Skeletal muscle cell (primary cell): ENCODE data around the gene B4GALNT4.
"Not testable (repeated sequence)": the region's sequence is repeated elsewhere in the genome, so short reads cannot be mapped to it uniquely, and the experiment has no call there.

ENCODE experiments used
- DNase-seq: peaks from one replicate; pipeline ENCODE4 v3.0.0-alpha.2; 2010; ENCODE audit warnings: low read depth
- H3K4me3 ChIP-seq: 2 replicates; pipeline ENCODE4 v1.5.1; 2011; ENCODE audit warnings: low read depth, mild to moderate bottlenecking, control low read depth, low read length, moderate library complexity

The B4GALNT4 gene

DNA sequence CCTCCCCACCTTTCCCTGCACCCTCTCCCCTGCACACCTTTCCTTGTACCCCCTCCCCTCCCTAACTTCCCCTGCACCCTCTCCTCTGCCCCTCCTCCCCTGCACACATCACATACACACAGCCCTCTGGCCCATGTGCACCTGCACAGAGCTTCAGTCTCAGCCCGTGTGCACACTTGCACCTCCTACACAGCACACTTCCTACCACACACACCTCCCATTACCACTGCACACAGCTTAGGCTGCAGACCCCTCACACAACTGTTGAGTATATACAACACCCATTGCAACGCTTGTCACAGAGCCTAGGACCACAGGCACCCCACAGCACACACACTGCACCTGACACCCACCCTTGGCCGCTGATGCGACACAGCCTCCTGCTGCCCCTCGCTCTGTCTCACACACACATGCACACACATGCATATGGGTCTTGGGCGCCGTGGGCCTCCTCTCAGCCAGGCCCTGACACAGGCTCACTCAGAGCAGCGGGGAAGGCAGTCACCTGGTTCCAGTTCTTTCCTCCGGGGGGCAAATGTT is 45.1 kb downstream of the B4GALNT4 start:
- DNase-seq: no peak
- H3K4me3 ChIP-seq: no peak overlapping the region

DNA sequence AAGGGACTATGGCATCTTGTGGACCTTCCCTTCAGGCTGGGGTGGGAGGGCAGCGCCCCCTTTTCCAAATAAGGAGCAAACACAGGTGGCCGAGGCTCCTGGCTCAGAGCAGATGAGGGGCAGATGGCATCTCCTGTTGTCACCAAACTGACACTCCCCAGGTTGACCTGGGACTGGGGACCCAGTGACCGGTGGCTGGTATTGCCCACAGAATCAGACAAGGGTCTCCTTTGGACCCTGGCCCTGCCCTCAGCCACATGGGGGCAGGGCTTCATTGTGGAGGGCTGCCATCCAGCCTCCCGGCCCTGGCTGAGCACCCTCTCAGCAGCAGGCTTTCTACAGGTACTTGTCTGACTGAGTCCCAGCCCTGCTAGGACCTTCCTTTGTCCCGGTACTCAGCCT is 46.3 kb downstream of the B4GALNT4 start:
- H3K4me3 ChIP-seq: no peak overlapping the region
- no peak for DNase-seq

DNA sequence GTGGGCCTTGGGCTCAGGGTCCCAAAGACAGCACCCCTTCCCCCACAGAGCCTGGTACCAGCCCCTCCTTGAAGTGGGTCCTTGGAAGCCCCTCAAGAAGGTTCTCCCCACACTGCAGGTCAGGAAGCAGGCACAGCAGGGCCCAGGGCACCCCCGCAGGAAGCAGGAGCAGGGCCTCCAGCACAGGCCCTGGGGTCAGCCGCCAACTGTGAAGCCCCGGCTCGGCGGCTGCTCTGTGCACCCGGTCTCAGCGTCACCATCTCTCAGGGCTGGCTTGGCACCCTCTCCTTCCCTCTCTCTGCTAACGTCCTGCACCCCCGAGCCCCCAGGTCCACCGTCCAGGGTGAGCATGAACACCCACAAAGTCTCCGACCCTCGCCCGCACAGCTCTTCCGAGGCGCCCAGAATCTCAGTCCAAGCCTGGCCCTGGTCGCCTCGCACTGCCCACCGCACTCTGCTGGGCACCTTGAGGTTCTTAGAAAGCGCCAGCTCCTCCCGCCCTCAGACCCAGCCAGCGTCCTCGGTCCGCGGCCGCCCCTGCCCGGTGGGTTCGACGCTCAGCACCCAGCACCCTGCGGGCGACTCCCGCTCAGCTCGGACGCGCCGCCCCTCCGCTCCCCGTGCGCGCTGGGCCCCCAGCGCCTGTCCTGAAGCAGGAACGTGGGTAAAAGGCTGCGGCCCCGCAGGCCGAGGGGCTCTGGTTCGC is 46.9 kb downstream of the B4GALNT4 start:
- no peak for DNase-seq

DNA sequence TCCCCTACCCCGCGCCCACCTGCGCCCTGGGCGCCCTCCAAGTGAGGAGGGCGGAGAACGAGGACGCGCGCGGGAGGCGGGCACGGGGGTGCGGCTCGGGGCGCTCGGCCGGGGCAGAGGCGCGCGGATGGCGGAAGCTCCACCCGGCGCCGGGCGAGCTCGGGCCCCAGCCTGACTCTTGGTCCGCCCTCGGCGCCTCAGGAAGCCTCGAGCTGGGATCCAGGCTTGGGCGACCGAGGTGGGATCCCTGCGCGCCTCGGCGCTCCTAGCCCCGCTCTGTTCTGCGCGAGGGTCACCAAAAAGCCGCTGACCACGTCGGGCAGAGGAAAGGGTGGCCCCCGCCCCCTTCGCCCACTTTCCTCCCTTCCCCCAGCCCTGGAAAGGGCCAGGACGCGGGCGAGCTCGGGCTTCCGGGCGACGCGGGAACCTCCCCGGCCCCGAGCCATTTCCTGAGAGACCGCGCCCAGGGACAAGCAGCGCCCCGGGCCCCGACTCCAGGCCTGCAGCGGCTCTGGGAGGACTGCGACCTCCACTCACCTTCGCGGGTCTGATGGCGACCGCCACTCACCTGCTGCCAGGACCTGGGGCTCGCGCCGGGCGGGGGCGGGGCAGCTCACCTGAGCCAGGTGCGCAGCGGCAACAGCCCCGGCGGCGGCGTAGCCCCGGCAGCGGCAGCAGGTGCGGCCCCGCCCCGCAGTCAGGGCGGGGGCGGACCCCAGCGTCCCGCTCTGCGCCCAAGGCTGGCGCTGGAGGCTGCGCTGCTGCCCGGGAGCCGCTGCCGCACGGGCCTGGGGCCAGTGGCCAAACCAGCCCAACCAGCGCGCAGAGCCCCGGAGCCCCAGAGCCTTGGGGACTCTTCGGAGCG is 47.7 kb downstream of the B4GALNT4 start:
- DNase-seq: no peak
- H3K4me3 ChIP-seq: peak overlapping the region; percentile 47

More for the DNA sequence above, 46.9 kb downstream of the B4GALNT4 start:
- H3K4me3 ChIP-seq: peak overlapping the region; percentile 47

- no peak overlapping the region for H3K4me3 ChIP-seq
- DNase-seq: no peak
These were observed 48.5 kb downstream of the B4GALNT4 start for GRCh38 chr11:417652-418342.

GRCh38 chr11:418343-419247 is 49.3 kb downstream of the B4GALNT4 start:
- no peak overlapping the region for H3K4me3 ChIP-seq
- DNase-seq: no peak

DNA sequence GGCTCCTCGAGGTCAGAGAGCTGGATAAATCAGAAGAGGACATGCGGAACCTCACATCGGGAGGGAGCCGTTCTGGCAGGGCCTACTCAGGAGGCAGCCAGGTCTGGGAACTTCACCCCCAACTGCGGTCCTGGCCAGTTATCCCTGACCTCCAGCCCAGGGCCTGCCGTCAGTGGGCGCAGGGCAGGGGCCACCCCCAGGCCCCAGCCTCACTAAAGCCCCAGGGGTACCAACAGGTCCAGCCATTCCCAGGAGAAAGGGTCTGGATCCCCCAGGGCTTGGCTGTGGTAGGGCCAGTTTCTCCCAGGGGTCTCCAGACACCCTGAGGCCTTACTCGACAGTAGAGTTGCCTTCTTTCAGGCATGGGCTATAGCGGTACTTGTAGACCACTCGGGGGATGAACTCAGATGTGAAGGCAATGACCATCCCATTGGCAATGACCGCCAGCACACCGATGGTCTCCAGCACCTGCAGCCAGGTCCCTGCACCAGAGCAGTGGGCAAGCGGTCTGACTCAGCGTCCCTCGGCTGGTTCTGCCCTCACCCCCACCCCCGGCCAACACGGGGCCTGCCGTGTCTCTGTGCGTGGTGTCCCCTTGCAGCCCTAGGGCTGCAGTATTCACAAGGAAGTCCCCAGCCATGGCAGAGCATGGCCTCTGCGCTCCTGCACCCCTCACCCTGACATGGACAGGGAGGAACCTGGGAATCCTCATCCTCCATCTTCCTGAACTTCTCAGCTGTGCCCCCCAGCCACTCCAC is 50.1 kb downstream of the B4GALNT4 start:
- no peak for DNase-seq
- no peak overlapping the region for H3K4me3 ChIP-seq

- no peak for DNase-seq
- no peak overlapping the region for H3K4me3 ChIP-seq
These were observed 51.0 kb downstream of the B4GALNT4 start for GRCh38 chr11:420054-420910.

- no peak for DNase-seq
- no peak overlapping the region for H3K4me3 ChIP-seq
These were observed 51.6 kb downstream of the B4GALNT4 start for GRCh38 chr11:420911-421321.

- no peak for DNase-seq
- H3K4me3 ChIP-seq: no peak overlapping the region
These were observed 53.0 kb downstream of the B4GALNT4 start for GRCh38 chr11:422249-422656.

- DNase-seq: no peak
These were observed 54.9 kb downstream of the B4GALNT4 start for GRCh38 chr11:424232-424631.

GRCh38 chr11:424766-425165 is 55.5 kb downstream of the B4GALNT4 start:
- not testable (repeated sequence) for DNase-seq, H3K4me3 ChIP-seq

More at GRCh38 chr11:424232-424631, 54.9 kb downstream of the B4GALNT4 start:
- H3K4me3 ChIP-seq: no peak overlapping the region

DNA sequence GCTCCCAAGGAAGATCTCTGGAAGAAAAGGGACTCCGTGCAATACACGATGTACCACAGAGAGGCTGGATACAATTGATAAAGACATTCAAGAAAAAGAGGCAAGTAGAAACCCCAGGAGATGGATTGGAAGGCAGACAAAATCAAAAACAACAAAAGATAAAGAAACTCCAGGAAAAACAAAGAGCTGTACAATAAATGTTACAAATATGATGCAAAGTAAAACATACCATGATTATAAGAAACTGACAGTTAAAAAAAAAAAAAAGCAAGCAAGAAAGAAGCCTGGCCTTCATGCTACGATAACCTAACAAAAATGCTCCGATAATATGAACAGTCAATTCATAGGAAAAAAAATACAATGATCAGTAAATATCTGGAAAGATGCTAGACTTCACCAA is 56.0 kb downstream of the B4GALNT4 start:
- DNase-seq: no peak
- H3K4me3 ChIP-seq: no peak overlapping the region

- no peak for DNase-seq
- no peak overlapping the region for H3K4me3 ChIP-seq
These were observed 57.6 kb downstream of the B4GALNT4 start for GRCh38 chr11:426851-427250.

- no peak for DNase-seq
- H3K4me3 ChIP-seq: no peak overlapping the region
These were observed 59.0 kb downstream of the B4GALNT4 start for GRCh38 chr11:428295-428694.

- no peak overlapping the region for H3K4me3 ChIP-seq
- no peak for DNase-seq
These were observed 60.1 kb downstream of the B4GALNT4 start for GRCh38 chr11:429391-429790.

DNA sequence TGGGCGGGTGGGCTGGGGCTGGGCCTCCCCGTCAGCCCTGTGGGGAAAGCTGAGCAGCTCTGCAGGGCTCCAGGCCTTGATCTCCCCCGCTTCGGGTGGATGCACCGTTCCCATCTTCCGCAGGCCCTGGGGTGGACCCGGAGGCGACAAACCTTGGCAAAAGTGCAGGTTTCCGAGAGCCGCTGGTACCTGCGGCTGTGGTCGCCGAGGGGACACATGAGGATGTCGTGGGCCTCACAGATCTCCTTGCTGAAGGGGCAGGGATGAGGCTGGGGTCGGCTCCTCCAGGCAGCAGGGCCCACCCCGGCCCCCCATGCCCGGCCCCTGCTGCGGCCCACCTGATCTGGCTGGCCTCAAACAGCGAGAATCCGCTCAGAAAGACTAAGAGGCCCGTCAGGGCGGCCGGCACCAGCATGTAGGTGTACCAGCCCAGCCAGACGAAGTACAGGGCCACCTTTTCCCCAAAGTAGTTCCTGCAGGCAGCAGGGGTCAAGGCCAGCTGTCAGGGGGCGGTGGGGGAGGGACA is 60.7 kb downstream of the B4GALNT4 start:
- DNase-seq: no peak
- no peak overlapping the region for H3K4me3 ChIP-seq
